ENCODE data around the gene SP4. TPM values are rescaled to one million over a fixed set of nuclear protein-coding genes. Genes with fewer than 3 reads are reported as not detected.

Gene SP4
- total RNA-seq, 4 donors from 2014 or later, result 2.6 to 7.3 (median 6.2) TPM

DNA sequence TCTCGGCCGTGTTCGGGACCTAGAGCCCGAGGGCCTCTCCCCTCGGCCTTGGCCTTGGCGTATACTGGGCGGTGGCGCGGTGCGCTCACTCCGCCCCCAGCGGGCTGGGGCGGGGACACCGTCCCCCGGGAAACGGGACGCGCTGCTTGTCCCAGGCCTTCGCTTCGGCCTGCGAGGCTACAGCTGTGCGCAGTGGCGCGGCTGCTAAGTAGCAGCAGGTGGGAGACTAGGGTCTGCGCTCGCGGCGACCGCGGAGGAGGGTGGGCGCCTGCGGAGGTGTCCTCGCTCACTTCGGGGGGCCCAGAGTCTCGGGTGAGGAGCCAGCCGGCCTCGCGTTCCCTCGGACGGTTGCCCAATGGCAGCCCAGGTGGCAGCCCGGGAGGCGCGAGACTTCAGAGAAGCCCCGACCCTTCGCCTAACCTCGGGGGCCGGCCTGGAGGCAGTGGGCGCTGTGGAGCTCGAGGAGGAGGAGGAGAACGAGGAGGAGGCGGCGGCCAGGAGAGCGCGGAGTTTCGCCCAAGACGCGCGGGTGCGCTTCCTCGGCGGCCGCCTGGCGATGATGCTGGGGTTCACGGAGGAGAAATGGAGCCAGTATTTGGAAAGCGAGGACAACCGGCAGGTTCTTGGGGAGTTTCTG is 115.1 kb downstream of the SP4 start, which contains the start of gene DNAH11:
Gene DNAH11, plus strand, starts transcription at position 149 of the 637 bp plus-strand sequence. Its CDS starts 207 bp downstream, at position 356.
- H3K9me3 ChIP-seq, result no peaks in the 10 kb centered on the region
- WGBS, 2 donors (ENCODE audit: low coverage in 1 of 2), result 19% methylated on average over 44 of the region's 66 CpGs; no CpG with 5 or more reads in 1 of the 2 donors
- H3K36me3 ChIP-seq, result no peaks in the 10 kb centered on the region
- in situ Hi-C loops (cut with MboI; ENCODE audit: low pct_ligation_motif_present in 1 of 4, low pct_unique_long_range_greater_than_20kb in 1 of 4, low sequenced_read_pairs in 3 of 4) (no loop called here), intact Hi-C loops (cut with DNase I; ENCODE audit: low total_unique reads) (no loop called here)
- peak; percentile 11 for DNase-seq
- no peak within 1 kb of the TSS for H3K27ac ChIP-seq
- peaks cover 79% of the 10 kb centered on the region for H3K27me3 ChIP-seq
- H3K4me1 ChIP-seq, result peaks cover 0 to 20% (median 12%) of the 10 kb centered on the region in 4 donors
- peak within 1 kb of the TSS in 3 of 4 donors; percentile 11 to 45 (median 28) for H3K4me3 ChIP-seq
- TF ChIP-seq EP300 (IDR thresholded peaks at IDR 0.05; ENCODE audit: low read depth), result no peak
- TF ChIP-seq, protein P1, sequence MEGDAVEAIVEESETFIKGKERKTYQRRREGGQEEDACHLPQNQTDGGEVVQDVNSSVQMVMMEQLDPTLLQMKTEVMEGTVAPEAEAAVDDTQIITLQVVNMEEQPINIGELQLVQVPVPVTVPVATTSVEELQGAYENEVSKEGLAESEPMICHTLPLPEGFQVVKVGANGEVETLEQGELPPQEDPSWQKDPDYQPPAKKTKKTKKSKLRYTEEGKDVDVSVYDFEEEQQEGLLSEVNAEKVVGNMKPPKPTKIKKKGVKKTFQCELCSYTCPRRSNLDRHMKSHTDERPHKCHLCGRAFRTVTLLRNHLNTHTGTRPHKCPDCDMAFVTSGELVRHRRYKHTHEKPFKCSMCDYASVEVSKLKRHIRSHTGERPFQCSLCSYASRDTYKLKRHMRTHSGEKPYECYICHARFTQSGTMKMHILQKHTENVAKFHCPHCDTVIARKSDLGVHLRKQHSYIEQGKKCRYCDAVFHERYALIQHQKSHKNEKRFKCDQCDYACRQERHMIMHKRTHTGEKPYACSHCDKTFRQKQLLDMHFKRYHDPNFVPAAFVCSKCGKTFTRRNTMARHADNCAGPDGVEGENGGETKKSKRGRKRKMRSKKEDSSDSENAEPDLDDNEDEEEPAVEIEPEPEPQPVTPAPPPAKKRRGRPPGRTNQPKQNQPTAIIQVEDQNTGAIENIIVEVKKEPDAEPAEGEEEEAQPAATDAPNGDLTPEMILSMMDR (IDR thresholded peaks at IDR 0.05), result no peak
- TF ChIP-seq POLR2A (IDR thresholded peaks at IDR 0.05), result no peak
- no peak for TF ChIP-seq POLR2AphosphoS5 (IDR thresholded peaks at IDR 0.05)

- Histone ChIP-seq H3K9me3 (no peaks in the 10 kb centered on the region), H3K27ac (no peak overlapping the region), H3K36me3 (no peaks in the 10 kb centered on the region), H3K4me3 (peak overlapping the region in 2 of 4 donors; percentile 28 to 45), H3K27me3 (peaks cover 79% of the 10 kb centered on the region), H3K4me1 (peaks cover 0 to 20% (median 12%) of the 10 kb centered on the region in 4 donors)
- TF ChIP-seq POLR2AphosphoS5 (IDR thresholded peaks at IDR 0.05) (no peak), EP300 (IDR thresholded peaks at IDR 0.05; ENCODE audit: low read depth) (no peak), POLR2A (IDR thresholded peaks at IDR 0.05) (no peak)
- TF ChIP-seq, protein P1 (IDR thresholded peaks at IDR 0.05), result no peak
- intact Hi-C loops (cut with DNase I; ENCODE audit: low total_unique reads), result no loop called here
- in situ Hi-C loops (cut with MboI; ENCODE audit: low pct_ligation_motif_present in 1 of 4, low pct_unique_long_range_greater_than_20kb in 1 of 4, low sequenced_read_pairs in 3 of 4), result no loop called here
- WGBS, 2 donors (ENCODE audit: low coverage in 1 of 2), result 10 to 17% methylated on average over 8 to 28 of the region's 31 CpGs
- DNase-seq, result no peak
These were observed 115.8 kb downstream of the SP4 start for GRCh38 chr7:21543528-21544302.

DNA sequence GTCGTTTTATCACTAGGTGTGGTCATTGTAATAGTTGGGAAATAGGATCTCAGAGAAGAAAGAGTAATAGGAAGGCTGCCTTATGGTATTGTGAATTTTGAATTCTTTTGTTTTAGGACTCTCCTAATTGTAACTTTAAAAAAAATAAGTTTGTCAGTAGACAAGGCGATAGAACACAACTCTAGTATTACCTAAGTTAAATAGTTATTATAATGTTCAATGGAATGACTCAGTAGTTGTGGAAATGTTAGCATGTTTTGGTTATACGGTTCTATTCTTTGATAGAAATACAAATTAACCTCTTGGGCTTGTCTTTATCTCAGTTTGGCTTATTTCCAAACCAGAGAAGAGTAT is 116.4 kb downstream of the SP4 start:
- H3K36me3 ChIP-seq, result no peaks in the 10 kb centered on the region

DNA sequence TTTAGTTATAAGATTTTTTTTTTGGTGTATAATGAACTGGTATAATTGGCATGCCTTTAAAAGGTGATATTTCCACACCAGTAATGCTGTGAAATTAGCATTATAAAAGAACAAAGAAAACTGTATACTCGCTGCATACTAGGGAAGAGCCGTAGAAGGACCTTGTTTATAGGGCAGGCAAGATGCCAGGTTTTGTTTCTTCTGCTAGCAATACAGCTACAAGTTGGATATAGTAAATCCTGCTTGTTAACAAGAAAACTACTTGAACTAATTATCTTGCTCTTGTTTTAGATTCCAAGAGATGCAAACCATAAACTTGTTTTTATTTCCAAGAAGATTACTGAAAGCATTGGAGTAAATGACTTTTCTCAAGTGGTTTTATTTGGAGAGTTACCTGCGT is 116.8 kb downstream of the SP4 start:
- WGBS, 2 donors (ENCODE audit: low coverage in 1 of 2), result 44 to 49% methylated on average over 3 of the region's 3 CpGs
- TF ChIP-seq EP300 (IDR thresholded peaks at IDR 0.05; ENCODE audit: low read depth), result no peak
- TF ChIP-seq POLR2AphosphoS5 (IDR thresholded peaks at IDR 0.05), result no peak
- H3K4me3 ChIP-seq, result no peak overlapping the region
- in situ Hi-C loops (cut with MboI; ENCODE audit: low pct_ligation_motif_present in 1 of 4, low pct_unique_long_range_greater_than_20kb in 1 of 4, low sequenced_read_pairs in 3 of 4), result no loop called here
- peaks cover 75% of the 10 kb centered on the region for H3K27me3 ChIP-seq
- intact Hi-C loops (cut with DNase I; ENCODE audit: low total_unique reads), result no loop called here
- no peaks in the 10 kb centered on the region for H3K9me3 ChIP-seq
- no peak for DNase-seq
- H3K27ac ChIP-seq, result no peak overlapping the region
- peaks cover 0 to 20% (median 12%) of the 10 kb centered on the region in 4 donors for H3K4me1 ChIP-seq
- no peaks in the 10 kb centered on the region for H3K36me3 ChIP-seq

More for the DNA sequence above, 116.4 kb downstream of the SP4 start:
- no peak overlapping the region for H3K27ac ChIP-seq
- H3K4me3 ChIP-seq, result no peak overlapping the region
- 28 to 34% methylated on average over 3 of the region's 3 CpGs for WGBS, 2 donors (ENCODE audit: low coverage in 1 of 2)
- in situ Hi-C loops (cut with MboI; ENCODE audit: low pct_ligation_motif_present in 1 of 4, low pct_unique_long_range_greater_than_20kb in 1 of 4, low sequenced_read_pairs in 3 of 4), result no loop called here
- H3K27me3 ChIP-seq, result peaks cover 79% of the 10 kb centered on the region
- no peak for DNase-seq
- peaks cover 0 to 20% (median 12%) of the 10 kb centered on the region in 4 donors for H3K4me1 ChIP-seq
- H3K9me3 ChIP-seq, result no peaks in the 10 kb centered on the region
- TF ChIP-seq POLR2AphosphoS5 (IDR thresholded peaks at IDR 0.05) (no peak), EP300 (IDR thresholded peaks at IDR 0.05; ENCODE audit: low read depth) (no peak), POLR2A (IDR thresholded peaks at IDR 0.05) (no peak)
- TF ChIP-seq, protein P1 (IDR thresholded peaks at IDR 0.05), result no peak
- intact Hi-C loops (cut with DNase I; ENCODE audit: low total_unique reads), result no loop called here

All from transverse colon (tissue), 4 donors.